ENCODE measurements around the gene SLC25A25. TPM values are rescaled to one million over a fixed set of nuclear protein-coding genes. Genes with fewer than 3 reads are reported as not detected.
A peak's percentile ranks its signal among the peaks of the same experiment; 100 is the strongest.
"Not testable (repeated sequence)": the region's sequence is repeated elsewhere in the genome, so short reads cannot be mapped to it uniquely, and the experiment has no call there.

SLC25A25 gene
- total RNA-seq (13.8 TPM), polyA plus RNA-seq (10 to 100 TPM; 11.3 to 12.0 (median 11.7) TPM)

DNA sequence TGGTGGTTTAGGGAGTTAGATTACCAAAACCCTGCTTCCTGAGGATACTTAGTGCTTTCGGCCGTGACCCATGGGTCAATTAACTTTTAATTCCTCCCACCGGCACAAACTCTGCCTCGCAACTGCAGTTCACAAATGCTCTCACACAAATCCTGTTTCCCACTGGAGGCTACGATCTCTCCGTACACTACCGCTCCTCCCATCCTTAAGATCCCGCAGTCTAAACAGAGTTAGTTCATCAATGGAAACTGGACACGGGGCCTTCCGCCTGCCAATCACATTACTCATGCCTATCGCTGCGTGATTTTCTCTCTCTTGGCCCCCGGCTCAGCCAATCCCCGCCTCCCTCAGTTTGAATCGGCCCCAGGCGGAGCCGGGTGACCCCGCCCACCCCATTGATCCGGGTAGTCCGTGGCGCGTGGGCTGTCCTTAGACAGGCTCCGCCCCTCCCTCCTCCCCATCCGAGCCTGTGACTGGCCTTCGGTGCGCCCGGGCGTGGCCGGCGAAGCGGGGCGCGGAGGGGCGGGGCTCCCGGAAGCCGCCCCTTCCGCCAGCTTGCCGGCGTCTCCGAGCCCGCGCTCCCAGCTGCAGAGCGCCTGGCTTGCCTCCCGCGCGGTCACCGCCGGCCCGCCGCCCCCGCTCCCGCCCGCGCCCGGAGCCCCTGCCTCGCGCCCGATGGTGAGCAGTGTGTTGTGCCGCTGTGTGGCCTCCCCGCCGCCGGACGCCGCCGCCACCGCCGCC, at the start of gene SLC25A25:
Gene SLC25A25 (plus strand): TSS at position 588 of the 741 bp plus-strand sequence. CDS start 88 bp downstream, at position 676.
- Mint-ChIP-seq H3K36me3 (peaks cover 5% of the 10 kb centered on the region), H3K4me3 (peak within 1 kb of the TSS; percentile 92 to 96 (median 95)), H3K4me1 (peaks cover 11 to 71% (median 32%) of the 10 kb centered on the region in 4 donors), H3K27ac (peak within 1 kb of the TSS; percentile 63 to 93 (median 91)), H3K9me3 (no peaks in the 10 kb centered on the region), H3K27me3 (no peaks in the 10 kb centered on the region)
- Histone ChIP-seq H3K27me3 (ENCODE audit: control insufficient read depth, insufficient read depth, low read length) (no peaks in the 10 kb centered on the region), H3K27ac (ENCODE audit: insufficient read depth, low read length, poor library complexity, severe bottlenecking) (peak within 1 kb of the TSS; percentile 99), H3K36me3 (ENCODE audit: control insufficient read depth, insufficient read depth, low read length) (peaks cover 5% of the 10 kb centered on the region), H3K4me1 (ENCODE audit: control insufficient read depth, insufficient read depth, low read length, poor library complexity, severe bottlenecking) (peaks cover 73% of the 10 kb centered on the region), H3K4me3 (ENCODE audit: low read depth, low read length) (peak within 1 kb of the TSS; percentile 100), H3K9me3 (ENCODE audit: control insufficient read depth in 2 of 2, low read length in 2 of 2) (no peaks in the 10 kb centered on the region)
- peak; percentile 83 to 84 for ATAC-seq (ENCODE audit: low read depth in 2 of 2)
- peak; percentile 99 to 100 (median 100) for DNase-seq

GRCh38 chr9:128020692-128021091, 47.3 kb upstream of the SLC25A25 start:
- Mint-ChIP-seq H3K36me3 (peaks cover 6% of the 10 kb centered on the region), H3K27ac (peak overlapping the region; percentile 47 to 99 (median 48))
- ATAC-seq (ENCODE audit: low read depth in 2 of 2) = no peak

GRCh38 chr9:128021098-128021497, 46.9 kb upstream of the SLC25A25 start:
- Mint-ChIP-seq H3K9me3 (no peaks in the 10 kb centered on the region), H3K27ac (peak overlapping the region in 2 of 3 donors; percentile 83 to 99), H3K27me3 (peaks cover 9% of the 10 kb centered on the region), H3K4me1 (peaks cover 27 to 74% (median 51%) of the 10 kb centered on the region in 4 donors), H3K4me3 (peak overlapping the region in 3 of 4 donors; percentile 19 to 73 (median 47)), H3K36me3 (peaks cover 6% of the 10 kb centered on the region)
- Histone ChIP-seq H3K27ac (ENCODE audit: insufficient read depth, low read length, poor library complexity, severe bottlenecking) (peak overlapping the region; percentile 15), H3K36me3 (ENCODE audit: control insufficient read depth, insufficient read depth, low read length) (no peaks in the 10 kb centered on the region), H3K4me3 (ENCODE audit: low read depth, low read length) (no peak overlapping the region), H3K27me3 (ENCODE audit: control insufficient read depth, insufficient read depth, low read length) (no peaks in the 10 kb centered on the region), H3K9me3 (ENCODE audit: control insufficient read depth in 2 of 2, low read length in 2 of 2) (no peaks in the 10 kb centered on the region), H3K4me1 (ENCODE audit: control insufficient read depth, insufficient read depth, low read length, poor library complexity, severe bottlenecking) (peaks cover 47% of the 10 kb centered on the region)
- DNase-seq (no peak), ATAC-seq (ENCODE audit: low read depth in 2 of 2) (no peak)

More at GRCh38 chr9:128020692-128021091, 47.3 kb upstream of the SLC25A25 start:
- Mint-ChIP-seq H3K27me3 (peaks cover 5% of the 10 kb centered on the region), H3K4me3 (peak overlapping the region in 3 of 4 donors; percentile 21 to 47 (median 39)), H3K4me1 (peaks cover 26 to 70% (median 48%) of the 10 kb centered on the region in 4 donors), H3K9me3 (no peaks in the 10 kb centered on the region)
- Histone ChIP-seq H3K27me3 (ENCODE audit: control insufficient read depth, insufficient read depth, low read length) (no peaks in the 10 kb centered on the region), H3K9me3 (ENCODE audit: control insufficient read depth in 2 of 2, low read length in 2 of 2) (no peaks in the 10 kb centered on the region), H3K27ac (ENCODE audit: insufficient read depth, low read length, poor library complexity, severe bottlenecking) (peak overlapping the region; percentile 15), H3K4me1 (ENCODE audit: control insufficient read depth, insufficient read depth, low read length, poor library complexity, severe bottlenecking) (peaks cover 43% of the 10 kb centered on the region), H3K4me3 (ENCODE audit: low read depth, low read length) (no peak overlapping the region), H3K36me3 (ENCODE audit: control insufficient read depth, insufficient read depth, low read length) (no peaks in the 10 kb centered on the region)
- DNase-seq = no peak

DNA sequence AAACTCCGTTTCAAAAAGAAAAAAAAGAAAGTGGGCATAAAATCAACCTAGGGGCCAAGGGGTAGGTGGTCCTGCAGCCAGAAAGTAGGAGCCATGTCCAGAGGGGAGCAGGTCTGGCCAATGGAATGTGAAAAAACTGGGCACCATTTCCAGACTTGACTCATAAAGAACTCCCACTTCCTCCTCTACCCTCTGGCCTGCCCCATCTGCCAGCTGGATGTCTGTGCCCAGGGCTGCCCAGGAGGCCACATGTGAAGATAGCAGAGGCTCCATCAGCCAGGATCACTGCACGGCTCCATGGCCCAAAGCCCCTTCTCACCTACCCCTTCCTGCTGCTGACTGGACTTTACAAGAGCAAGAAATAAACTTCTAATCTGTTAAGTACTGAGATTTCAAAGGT, 45.1 kb upstream of the SLC25A25 start:
- Mint-ChIP-seq H3K27me3 (peaks cover 9% of the 10 kb centered on the region), H3K27ac (peak overlapping the region; percentile 93 to 99 (median 94)), H3K36me3 (peaks cover 10% of the 10 kb centered on the region), H3K4me1 (peaks cover 31 to 85% (median 63%) of the 10 kb centered on the region in 4 donors), H3K9me3 (no peaks in the 10 kb centered on the region), H3K4me3 (peak overlapping the region in 3 of 4 donors; percentile 76 to 82 (median 78))
- Histone ChIP-seq H3K27ac (ENCODE audit: insufficient read depth, low read length, poor library complexity, severe bottlenecking) (peak overlapping the region; percentile 98), H3K36me3 (ENCODE audit: control insufficient read depth, insufficient read depth, low read length) (no peaks in the 10 kb centered on the region), H3K9me3 (ENCODE audit: control insufficient read depth in 2 of 2, low read length in 2 of 2) (no peaks in the 10 kb centered on the region), H3K4me3 (ENCODE audit: low read depth, low read length) (no peak overlapping the region), H3K27me3 (ENCODE audit: control insufficient read depth, insufficient read depth, low read length) (no peaks in the 10 kb centered on the region), H3K4me1 (ENCODE audit: control insufficient read depth, insufficient read depth, low read length, poor library complexity, severe bottlenecking) (peaks cover 64% of the 10 kb centered on the region)
- ATAC-seq (ENCODE audit: low read depth in 2 of 2) (no peak), DNase-seq (no peak)

DNA sequence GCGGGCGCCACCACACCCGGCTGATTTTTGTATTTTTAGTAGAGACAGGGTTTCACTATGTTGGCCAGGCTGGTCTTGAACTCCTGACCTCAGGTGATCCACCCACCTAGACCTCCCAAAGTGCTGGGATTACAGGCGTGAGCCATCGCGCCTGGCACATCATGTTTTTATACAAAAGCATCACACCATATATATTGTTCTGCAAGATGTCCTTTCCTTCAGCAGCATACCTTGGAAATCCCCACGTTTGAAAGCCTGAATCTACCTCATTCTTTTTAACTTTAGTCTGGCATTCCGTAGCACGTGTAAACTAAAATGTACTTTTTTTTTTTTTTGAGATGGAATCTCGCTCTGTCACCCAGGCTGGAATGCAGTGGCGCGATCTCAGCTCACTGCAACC, 44.4 kb upstream of the SLC25A25 start:
- H3K36me3 ChIP-seq (ENCODE audit: control insufficient read depth, insufficient read depth, low read length); DNase-seq; ATAC-seq (ENCODE audit: low read depth in 2 of 2); H3K4me3 ChIP-seq (ENCODE audit: low read depth, low read length); H3K9me3 ChIP-seq (ENCODE audit: control insufficient read depth in 2 of 2, low read length in 2 of 2); H3K27me3 ChIP-seq (ENCODE audit: control insufficient read depth, insufficient read depth, low read length); H3K9me3 Mint-ChIP-seq: not testable (repeated sequence)
- Mint-ChIP-seq H3K36me3 (peaks cover 10% of the 10 kb centered on the region), H3K27me3 (peaks cover 14% of the 10 kb centered on the region), H3K27ac (peak overlapping the region; percentile 94 to 99 (median 95)), H3K4me1 (peaks cover 31 to 93% (median 68%) of the 10 kb centered on the region in 4 donors), H3K4me3 (peak overlapping the region; percentile 78 to 82 (median 80))
- Histone ChIP-seq H3K27ac (ENCODE audit: insufficient read depth, low read length, poor library complexity, severe bottlenecking) (peak overlapping the region; percentile 98), H3K4me1 (ENCODE audit: control insufficient read depth, insufficient read depth, low read length, poor library complexity, severe bottlenecking) (peaks cover 70% of the 10 kb centered on the region)

- H3K4me1 Mint-ChIP-seq = peaks cover 31 to 96% (median 69%) of the 10 kb centered on the region in 4 donors
- H3K27ac Mint-ChIP-seq = peak overlapping the region; percentile 99
- peaks cover 81% of the 10 kb centered on the region for H3K4me1 ChIP-seq (ENCODE audit: control insufficient read depth, insufficient read depth, low read length, poor library complexity, severe bottlenecking)
- H3K36me3 Mint-ChIP-seq = peaks cover 10% of the 10 kb centered on the region
- peaks cover 15% of the 10 kb centered on the region for H3K27me3 Mint-ChIP-seq
- H3K9me3 ChIP-seq (ENCODE audit: control insufficient read depth in 2 of 2, low read length in 2 of 2) = no peaks in the 10 kb centered on the region
- peak overlapping the region; percentile 81 to 92 (median 86) for H3K4me3 Mint-ChIP-seq
- DNase-seq (peak in 1 of 3 donors; percentile 57), ATAC-seq (ENCODE audit: low read depth in 2 of 2) (no peak)
- no peaks in the 10 kb centered on the region for H3K9me3 Mint-ChIP-seq
- H3K36me3 ChIP-seq (ENCODE audit: control insufficient read depth, insufficient read depth, low read length) = no peaks in the 10 kb centered on the region
- no peaks in the 10 kb centered on the region for H3K27me3 ChIP-seq (ENCODE audit: control insufficient read depth, insufficient read depth, low read length)
- peak overlapping the region; percentile 77 for H3K4me3 ChIP-seq (ENCODE audit: low read depth, low read length)
- peak overlapping the region; percentile 98 for H3K27ac ChIP-seq (ENCODE audit: insufficient read depth, low read length, poor library complexity, severe bottlenecking)
Observed at GRCh38 chr9:128024761-128025308, 43.2 kb upstream of the SLC25A25 start.

DNA sequence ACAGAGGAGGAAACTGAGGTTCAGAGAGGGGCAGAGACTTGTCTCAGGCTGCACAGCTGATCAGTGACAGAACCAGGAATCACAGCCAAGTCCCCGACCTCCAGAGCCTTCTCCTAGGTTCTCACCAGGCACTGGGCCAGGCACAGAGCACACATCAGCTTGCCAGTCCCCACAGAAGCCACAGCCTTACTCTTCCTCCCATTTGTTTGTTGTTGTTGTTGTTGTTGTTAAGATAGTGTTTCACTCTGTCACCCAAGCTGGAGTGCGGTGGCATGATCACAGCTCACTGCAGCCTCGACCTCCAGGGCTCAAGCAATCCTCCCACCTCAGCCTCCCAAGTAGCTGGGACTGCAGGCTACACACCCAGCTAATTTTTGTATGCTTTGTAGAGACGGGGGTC, 42.3 kb upstream of the SLC25A25 start:
- Histone ChIP-seq H3K27me3 (ENCODE audit: control insufficient read depth, insufficient read depth, low read length) (no peaks in the 10 kb centered on the region), H3K27ac (ENCODE audit: insufficient read depth, low read length, poor library complexity, severe bottlenecking) (peak overlapping the region; percentile 98), H3K9me3 (ENCODE audit: control insufficient read depth in 2 of 2, low read length in 2 of 2) (no peaks in the 10 kb centered on the region), H3K4me3 (ENCODE audit: low read depth, low read length) (peak overlapping the region; percentile 77), H3K36me3 (ENCODE audit: control insufficient read depth, insufficient read depth, low read length) (no peaks in the 10 kb centered on the region), H3K4me1 (ENCODE audit: control insufficient read depth, insufficient read depth, low read length, poor library complexity, severe bottlenecking) (peaks cover 90% of the 10 kb centered on the region)
- H3K27me3 Mint-ChIP-seq = peaks cover 15% of the 10 kb centered on the region
- DNase-seq (peak in 1 of 3 donors; percentile 54), ATAC-seq (ENCODE audit: low read depth in 2 of 2) (no peak)
- peaks cover 33 to 94% (median 66%) of the 10 kb centered on the region in 4 donors for H3K4me1 Mint-ChIP-seq
- H3K36me3 Mint-ChIP-seq = peaks cover 10% of the 10 kb centered on the region
- H3K4me3 Mint-ChIP-seq = peak overlapping the region; percentile 81 to 92 (median 88)
- peaks cover 0 to 1% (median 0%) of the 10 kb centered on the region in 7 donors for H3K9me3 Mint-ChIP-seq
- peak overlapping the region; percentile 99 for H3K27ac Mint-ChIP-seq

Data from CD4-positive, CD25-positive, alpha-beta regulatory T cell (primary cell).